Measurements from ENCODE around the gene MTCL3.
A peak's percentile ranks its signal among the peaks of the same experiment; 100 is the strongest.

Gene MTCL3

GRCh38 chr6:127477658-127478057 is 41.5 kb downstream of the MTCL3 start:
- H3K27ac ChIP-seq (ENCODE audit: insufficient read depth, low read length, poor library complexity, severe bottlenecking), result no peak overlapping the region
- no peak for DNase-seq
- Mint-ChIP-seq H3K27me3 (no peaks in the 10 kb centered on the region), H3K4me3 (peak overlapping the region in 1 of 4 donors; percentile 24), H3K4me1 (peaks cover 0 to 6% (median 2%) of the 10 kb centered on the region in 4 donors), H3K9me3 (no peaks in the 10 kb centered on the region), H3K36me3 (peaks cover 27% of the 10 kb centered on the region), H3K27ac (no peak overlapping the region)
- no peaks in the 10 kb centered on the region for H3K27me3 ChIP-seq (ENCODE audit: control insufficient read depth, insufficient read depth, low read length)
- no peaks in the 10 kb centered on the region for H3K36me3 ChIP-seq (ENCODE audit: control insufficient read depth, insufficient read depth, low read length)
- no peak overlapping the region for H3K4me3 ChIP-seq (ENCODE audit: low read depth, low read length)
- no peak for ATAC-seq (ENCODE audit: low read depth in 2 of 2)
- no peaks in the 10 kb centered on the region for H3K4me1 ChIP-seq (ENCODE audit: control insufficient read depth, insufficient read depth, low read length, poor library complexity, severe bottlenecking)
- H3K9me3 ChIP-seq (ENCODE audit: control insufficient read depth in 2 of 2, low read length in 2 of 2), result no peaks in the 10 kb centered on the region

GRCh38 chr6:127475823-127476176 is 43.3 kb downstream of the MTCL3 start:
- Mint-ChIP-seq H3K4me1 (peaks cover 0 to 2% (median 0%) of the 10 kb centered on the region in 4 donors), H3K36me3 (peaks cover 29% of the 10 kb centered on the region), H3K4me3 (no peak overlapping the region), H3K27me3 (no peaks in the 10 kb centered on the region), H3K9me3 (no peaks in the 10 kb centered on the region), H3K27ac (peak overlapping the region in 1 of 3 donors; percentile 62)
- no peak overlapping the region for H3K4me3 ChIP-seq (ENCODE audit: low read depth, low read length)
- H3K27ac ChIP-seq (ENCODE audit: insufficient read depth, low read length, poor library complexity, severe bottlenecking), result no peak overlapping the region
- no peaks in the 10 kb centered on the region for H3K4me1 ChIP-seq (ENCODE audit: control insufficient read depth, insufficient read depth, low read length, poor library complexity, severe bottlenecking)
- no peaks in the 10 kb centered on the region for H3K9me3 ChIP-seq (ENCODE audit: control insufficient read depth in 2 of 2, low read length in 2 of 2)
- no peaks in the 10 kb centered on the region for H3K36me3 ChIP-seq (ENCODE audit: control insufficient read depth, insufficient read depth, low read length)
- no peak for DNase-seq
- ATAC-seq (ENCODE audit: low read depth in 2 of 2), result no peak
- H3K27me3 ChIP-seq (ENCODE audit: control insufficient read depth, insufficient read depth, low read length), result no peaks in the 10 kb centered on the region

GRCh38 chr6:127475135-127475822 is 43.9 kb downstream of the MTCL3 start:
- Histone ChIP-seq H3K4me1 (ENCODE audit: control insufficient read depth, insufficient read depth, low read length, poor library complexity, severe bottlenecking) (no peaks in the 10 kb centered on the region), H3K27me3 (ENCODE audit: control insufficient read depth, insufficient read depth, low read length) (no peaks in the 10 kb centered on the region), H3K4me3 (ENCODE audit: low read depth, low read length) (no peak overlapping the region), H3K36me3 (ENCODE audit: control insufficient read depth, insufficient read depth, low read length) (no peaks in the 10 kb centered on the region), H3K27ac (ENCODE audit: insufficient read depth, low read length, poor library complexity, severe bottlenecking) (no peak overlapping the region), H3K9me3 (ENCODE audit: control insufficient read depth in 2 of 2, low read length in 2 of 2) (no peaks in the 10 kb centered on the region)
- no peaks in the 10 kb centered on the region for H3K9me3 Mint-ChIP-seq
- ATAC-seq (ENCODE audit: low read depth in 2 of 2) (no peak), DNase-seq (no peak)
- H3K4me3 Mint-ChIP-seq, result no peak overlapping the region
- H3K4me1 Mint-ChIP-seq, result peaks cover 0 to 2% (median 0%) of the 10 kb centered on the region in 4 donors
- no peak overlapping the region for H3K27ac Mint-ChIP-seq
- H3K36me3 Mint-ChIP-seq, result peaks cover 33% of the 10 kb centered on the region
- H3K27me3 Mint-ChIP-seq, result no peaks in the 10 kb centered on the region

- DNase-seq (no peak), ATAC-seq (ENCODE audit: low read depth in 2 of 2) (no peak)
- no peaks in the 10 kb centered on the region for H3K36me3 ChIP-seq (ENCODE audit: control insufficient read depth, insufficient read depth, low read length)
- no peaks in the 10 kb centered on the region for H3K27me3 ChIP-seq (ENCODE audit: control insufficient read depth, insufficient read depth, low read length)
- H3K4me3 Mint-ChIP-seq, result no peak overlapping the region
- H3K27ac ChIP-seq (ENCODE audit: insufficient read depth, low read length, poor library complexity, severe bottlenecking), result no peak overlapping the region
- no peaks in the 10 kb centered on the region for H3K9me3 Mint-ChIP-seq
- no peaks in the 10 kb centered on the region for H3K4me1 ChIP-seq (ENCODE audit: control insufficient read depth, insufficient read depth, low read length, poor library complexity, severe bottlenecking)
- H3K36me3 Mint-ChIP-seq, result peaks cover 30% of the 10 kb centered on the region
- no peaks in the 10 kb centered on the region for H3K9me3 ChIP-seq (ENCODE audit: control insufficient read depth in 2 of 2, low read length in 2 of 2)
- H3K27me3 Mint-ChIP-seq, result no peaks in the 10 kb centered on the region
- H3K4me3 ChIP-seq (ENCODE audit: low read depth, low read length), result no peak overlapping the region
- H3K4me1 Mint-ChIP-seq, result no peaks in the 10 kb centered on the region
- H3K27ac Mint-ChIP-seq, result no peak overlapping the region
Observed at GRCh38 chr6:127471379-127472255, 47.5 kb downstream of the MTCL3 start.

- no peaks in the 10 kb centered on the region for H3K9me3 ChIP-seq (ENCODE audit: control insufficient read depth in 2 of 2, low read length in 2 of 2)
- H3K4me3 ChIP-seq (ENCODE audit: low read depth, low read length), result no peak overlapping the region
- Mint-ChIP-seq H3K27me3 (no peaks in the 10 kb centered on the region), H3K4me1 (no peaks in the 10 kb centered on the region), H3K9me3 (no peaks in the 10 kb centered on the region), H3K27ac (no peak overlapping the region), H3K4me3 (no peak overlapping the region), H3K36me3 (peaks cover 17% of the 10 kb centered on the region)
- H3K27me3 ChIP-seq (ENCODE audit: control insufficient read depth, insufficient read depth, low read length), result no peaks in the 10 kb centered on the region
- no peak for DNase-seq
- H3K4me1 ChIP-seq (ENCODE audit: control insufficient read depth, insufficient read depth, low read length, poor library complexity, severe bottlenecking), result no peaks in the 10 kb centered on the region
- H3K27ac ChIP-seq (ENCODE audit: insufficient read depth, low read length, poor library complexity, severe bottlenecking), result no peak overlapping the region
- H3K36me3 ChIP-seq (ENCODE audit: control insufficient read depth, insufficient read depth, low read length), result no peaks in the 10 kb centered on the region
- no peak for ATAC-seq (ENCODE audit: low read depth in 2 of 2)
Observed at GRCh38 chr6:127468936-127469335, 50.2 kb downstream of the MTCL3 start.

- no peaks in the 10 kb centered on the region for H3K4me1 Mint-ChIP-seq
- ATAC-seq (ENCODE audit: low read depth in 2 of 2) (no peak), DNase-seq (no peak)
- Histone ChIP-seq H3K27me3 (ENCODE audit: control insufficient read depth, insufficient read depth, low read length) (no peaks in the 10 kb centered on the region), H3K4me3 (ENCODE audit: low read depth, low read length) (no peak overlapping the region), H3K9me3 (ENCODE audit: control insufficient read depth in 2 of 2, low read length in 2 of 2) (no peaks in the 10 kb centered on the region), H3K4me1 (ENCODE audit: control insufficient read depth, insufficient read depth, low read length, poor library complexity, severe bottlenecking) (no peaks in the 10 kb centered on the region), H3K27ac (ENCODE audit: insufficient read depth, low read length, poor library complexity, severe bottlenecking) (no peak overlapping the region), H3K36me3 (ENCODE audit: control insufficient read depth, insufficient read depth, low read length) (no peaks in the 10 kb centered on the region)
- no peaks in the 10 kb centered on the region for H3K9me3 Mint-ChIP-seq
- peaks cover 10% of the 10 kb centered on the region for H3K36me3 Mint-ChIP-seq
- H3K27me3 Mint-ChIP-seq, result no peaks in the 10 kb centered on the region
- H3K27ac Mint-ChIP-seq, result no peak overlapping the region
- no peak overlapping the region for H3K4me3 Mint-ChIP-seq
Observed at GRCh38 chr6:127466416-127466815, 52.7 kb downstream of the MTCL3 start.

GRCh38 chr6:127464881-127465459 is 54.2 kb downstream of the MTCL3 start:
- Histone ChIP-seq H3K36me3 (ENCODE audit: control insufficient read depth, insufficient read depth, low read length) (no peaks in the 10 kb centered on the region), H3K4me1 (ENCODE audit: control insufficient read depth, insufficient read depth, low read length, poor library complexity, severe bottlenecking) (no peaks in the 10 kb centered on the region), H3K27ac (ENCODE audit: insufficient read depth, low read length, poor library complexity, severe bottlenecking) (no peak overlapping the region), H3K27me3 (ENCODE audit: control insufficient read depth, insufficient read depth, low read length) (no peaks in the 10 kb centered on the region), H3K9me3 (ENCODE audit: control insufficient read depth in 2 of 2, low read length in 2 of 2) (no peaks in the 10 kb centered on the region), H3K4me3 (ENCODE audit: low read depth, low read length) (no peak overlapping the region)
- DNase-seq (peak; percentile 32 to 71 (median 41)), ATAC-seq (ENCODE audit: low read depth in 2 of 2) (peak; percentile 78 to 82)
- no peaks in the 10 kb centered on the region for H3K27me3 Mint-ChIP-seq
- no peak overlapping the region for H3K4me3 Mint-ChIP-seq
- no peak overlapping the region for H3K27ac Mint-ChIP-seq
- peaks cover 2% of the 10 kb centered on the region for H3K36me3 Mint-ChIP-seq
- no peaks in the 10 kb centered on the region for H3K9me3 Mint-ChIP-seq
- peaks cover 0 to 5% (median 0%) of the 10 kb centered on the region in 4 donors for H3K4me1 Mint-ChIP-seq
